Ectodermal cell (in vitro differentiated cells): ENCODE data around the gene NDUFA8.

Experiments used
- H3K27ac ChIP-seq: 2 replicates; pipeline ENCODE4 v1.7.0; 2013; ENCODE audit warnings: mild to moderate bottlenecking, low read depth, low read length; ENCODE audit not compliant: insufficient read depth, poor library complexity, severe bottlenecking
- H3K27me3 ChIP-seq: 2 replicates; pipeline ENCODE4 v1.7.0; 2013; ENCODE audit warnings: mild to moderate bottlenecking, low read length; ENCODE audit not compliant: insufficient read depth, control insufficient read depth, poor library complexity, severe bottlenecking
- H3K36me3 ChIP-seq: one replicate; pipeline ENCODE4 v1.7.0; 2013; ENCODE audit warnings: low read length; ENCODE audit not compliant: control insufficient read depth, insufficient read depth
- H3K4me1 ChIP-seq: one replicate; pipeline ENCODE4 v1.7.0; 2013; ENCODE audit warnings: low read length; ENCODE audit not compliant: control insufficient read depth, insufficient read depth
- H3K4me3 ChIP-seq: 2 replicates; pipeline ENCODE4 v1.7.0; 2013; ENCODE audit warnings: low read depth, low read length, control low read depth; ENCODE audit not compliant: insufficient read depth
- H3K9me3 ChIP-seq: 2 replicates; pipeline ENCODE4 v1.7.0; 2013; ENCODE audit warnings: mild to moderate bottlenecking, low read length, moderate library complexity; ENCODE audit not compliant: control insufficient read depth
- WGBS, 2 experiments: methylation state at CpG; one replicate each; pipeline ENCODE4 v1.1.7; 2013; ENCODE audit warnings: missing lambda C conversion rate in 2 of 2; 5-methylcytosine and 5-hydroxymethylcytosine counted together

The NDUFA8 gene

GRCh38 chr9:122116448-122117173 lies 43.0 kb downstream of the NDUFA8 start:
- Histone ChIP-seq H3K27me3 (no peaks in the 10 kb centered on the region), H3K4me1 (peaks cover 21% of the 10 kb centered on the region), H3K27ac (no peak overlapping the region), H3K36me3 (no peaks in the 10 kb centered on the region), H3K9me3 (no peaks in the 10 kb centered on the region), H3K4me3 (no peak overlapping the region)
- 83 to 88% methylated on average over 10 of the region's 10 CpGs for WGBS, 2 experiments

GRCh38 chr9:122116040-122116439 lies 43.5 kb downstream of the NDUFA8 start:
- Histone ChIP-seq H3K4me1 (peaks cover 21% of the 10 kb centered on the region), H3K9me3 (no peaks in the 10 kb centered on the region), H3K27me3 (no peaks in the 10 kb centered on the region), H3K4me3 (no peak overlapping the region), H3K36me3 (no peaks in the 10 kb centered on the region), H3K27ac (no peak overlapping the region)
- 18 to 29% methylated on average over 4 of the region's 4 CpGs for WGBS, 2 experiments

GRCh38 chr9:122115176-122116035 lies 44.2 kb downstream of the NDUFA8 start:
- Histone ChIP-seq H3K4me1 (peaks cover 21% of the 10 kb centered on the region), H3K9me3 (no peaks in the 10 kb centered on the region), H3K36me3 (no peaks in the 10 kb centered on the region), H3K27me3 (no peaks in the 10 kb centered on the region), H3K4me3 (no peak overlapping the region), H3K27ac (no peak overlapping the region)
- 85 to 86% methylated on average over 12 of the region's 12 CpGs for WGBS, 2 experiments

- no peak overlapping the region for H3K27ac ChIP-seq
- no peaks in the 10 kb centered on the region for H3K36me3 ChIP-seq
- no peak overlapping the region for H3K4me3 ChIP-seq
Observed at GRCh38 chr9:122113574-122113973, 46.0 kb downstream of the NDUFA8 start.

GRCh38 chr9:122112238-122112637 lies 47.3 kb downstream of the NDUFA8 start:
- Histone ChIP-seq H3K36me3 (no peaks in the 10 kb centered on the region), H3K4me1 (peaks cover 21% of the 10 kb centered on the region), H3K27ac (no peak overlapping the region), H3K9me3 (no peaks in the 10 kb centered on the region), H3K4me3 (no peak overlapping the region), H3K27me3 (no peaks in the 10 kb centered on the region)
- WGBS, 2 experiments: 88 to 94% methylated on average over 6 of the region's 6 CpGs

More at GRCh38 chr9:122113574-122113973, 46.0 kb downstream of the NDUFA8 start:
- no peaks in the 10 kb centered on the region for H3K9me3 ChIP-seq
- peaks cover 21% of the 10 kb centered on the region for H3K4me1 ChIP-seq
- 29 to 39% methylated on average over 5 of the region's 5 CpGs for WGBS, 2 experiments
- no peaks in the 10 kb centered on the region for H3K27me3 ChIP-seq

- whole genome bisulfite sequencing, 2 experiments: 85 to 93% methylated on average over 9 of the region's 9 CpGs
- Histone ChIP-seq H3K27me3 (no peaks in the 10 kb centered on the region), H3K27ac (no peak overlapping the region)
Observed at GRCh38 chr9:122111413-122112085, 48.0 kb downstream of the NDUFA8 start.

GRCh38 chr9:122110100-122110833 lies 49.3 kb downstream of the NDUFA8 start:
- Histone ChIP-seq H3K27me3 (no peaks in the 10 kb centered on the region), H3K27ac (no peak overlapping the region), H3K4me1 (peaks cover 8% of the 10 kb centered on the region), H3K36me3 (no peaks in the 10 kb centered on the region), H3K4me3 (no peak overlapping the region), H3K9me3 (no peaks in the 10 kb centered on the region)
- 92 to 93% methylated on average over 7 of the region's 7 CpGs for WGBS, 2 experiments

More at GRCh38 chr9:122111413-122112085, 48.0 kb downstream of the NDUFA8 start:
- H3K4me1 ChIP-seq: peaks cover 21% of the 10 kb centered on the region
- no peak overlapping the region for H3K4me3 ChIP-seq
- H3K36me3 ChIP-seq: no peaks in the 10 kb centered on the region
- no peaks in the 10 kb centered on the region for H3K9me3 ChIP-seq

- H3K9me3 ChIP-seq: no peaks in the 10 kb centered on the region
- no peak overlapping the region for H3K4me3 ChIP-seq
- no peaks in the 10 kb centered on the region for H3K27me3 ChIP-seq
- no peak overlapping the region for H3K27ac ChIP-seq
- H3K36me3 ChIP-seq: no peaks in the 10 kb centered on the region
- WGBS, 2 experiments: 69 to 75% methylated on average over 3 of the region's 3 CpGs
- H3K4me1 ChIP-seq: peaks cover 8% of the 10 kb centered on the region
Observed at GRCh38 chr9:122109035-122109813, 50.4 kb downstream of the NDUFA8 start.

- Histone ChIP-seq H3K4me1 (no peaks in the 10 kb centered on the region), H3K27ac (no peak overlapping the region), H3K36me3 (no peaks in the 10 kb centered on the region), H3K4me3 (no peak overlapping the region), H3K9me3 (no peaks in the 10 kb centered on the region), H3K27me3 (no peaks in the 10 kb centered on the region)
- 71 to 80% methylated on average over 7 of the region's 7 CpGs for WGBS, 2 experiments
Observed at GRCh38 chr9:122107291-122107805, 52.2 kb downstream of the NDUFA8 start.
